Measurements from ENCODE around the gene SEMA3E.

Gene SEMA3E

GRCh38 chr7:83617858-83618257 is 31.1 kb downstream of the SEMA3E start:
- H3K36me3 ChIP-seq (ENCODE audit: insufficient read depth, low read length), result no peaks in the 10 kb centered on the region
- H3K4me3 ChIP-seq (ENCODE audit: low read length, poor library complexity, severe bottlenecking), result no peak overlapping the region
- H3K9ac ChIP-seq (ENCODE audit: low read depth, low read length, poor library complexity, severe bottlenecking), result no peak overlapping the region
- H3K79me2 ChIP-seq (ENCODE audit: insufficient read depth, low read length), result no peaks in the 10 kb centered on the region
- no peaks in the 10 kb centered on the region for H3F3A ChIP-seq (ENCODE audit: low read depth)
- H3K4me1 ChIP-seq (ENCODE audit: insufficient read depth, low read length, poor library complexity, severe bottlenecking), result no peaks in the 10 kb centered on the region
- H3K9me2 ChIP-seq (replicated peaks; ENCODE audit: low read depth, low read length), result no peaks in the 10 kb centered on the region
- H3K9me3 ChIP-seq (ENCODE audit: insufficient read depth, low read depth, low read length), result no peaks in the 10 kb centered on the region
- no peak overlapping the region for H2AFZ ChIP-seq (ENCODE audit: low read length)
- H3K4me2 ChIP-seq (ENCODE audit: low read depth, low read length, poor library complexity, severe bottlenecking), result no peak overlapping the region
- no peaks in the 10 kb centered on the region for H3K27me3 ChIP-seq (ENCODE audit: insufficient read depth, low read length, poor library complexity, severe bottlenecking)
- no peaks in the 10 kb centered on the region for H4K20me1 ChIP-seq (ENCODE audit: insufficient read depth, low read length, poor library complexity, severe bottlenecking)
- no peak for TF ChIP-seq EZH2phosphoT487 (IDR thresholded peaks at IDR 0.05; ENCODE audit: borderline replicate concordance)
- no peak for TF ChIP-seq CTCF (conservative IDR thresholded peaks at IDR 0.05; ENCODE audit: low read length)

- Histone ChIP-seq H3K36me3 (ENCODE audit: insufficient read depth, low read length) (no peaks in the 10 kb centered on the region), H3K4me1 (ENCODE audit: insufficient read depth, low read length, poor library complexity, severe bottlenecking) (no peaks in the 10 kb centered on the region), H3K4me3 (ENCODE audit: low read length, poor library complexity, severe bottlenecking) (no peak overlapping the region), H3K9ac (ENCODE audit: low read depth, low read length, poor library complexity, severe bottlenecking) (no peak overlapping the region), H4K20me1 (ENCODE audit: insufficient read depth, low read length, poor library complexity, severe bottlenecking) (no peaks in the 10 kb centered on the region), H3K9me3 (ENCODE audit: insufficient read depth, low read depth, low read length) (no peaks in the 10 kb centered on the region), H2AFZ (ENCODE audit: low read length) (no peak overlapping the region), H3K9me2 (replicated peaks; ENCODE audit: low read depth, low read length) (no peaks in the 10 kb centered on the region), H3K4me2 (ENCODE audit: low read depth, low read length, poor library complexity, severe bottlenecking) (no peak overlapping the region), H3K27me3 (ENCODE audit: insufficient read depth, low read length, poor library complexity, severe bottlenecking) (no peaks in the 10 kb centered on the region), H3F3A (ENCODE audit: low read depth) (no peaks in the 10 kb centered on the region), H3K79me2 (ENCODE audit: insufficient read depth, low read length) (no peaks in the 10 kb centered on the region)
- TF ChIP-seq CTCF (conservative IDR thresholded peaks at IDR 0.05; ENCODE audit: low read length) (no peak), EZH2phosphoT487 (IDR thresholded peaks at IDR 0.05; ENCODE audit: borderline replicate concordance) (no peak)
These were observed 34.8 kb downstream of the SEMA3E start for GRCh38 chr7:83614112-83614511.

GRCh38 chr7:83613232-83613631 is 35.7 kb downstream of the SEMA3E start:
- H3K27me3 ChIP-seq (ENCODE audit: insufficient read depth, low read length, poor library complexity, severe bottlenecking), result no peaks in the 10 kb centered on the region
- H2AFZ ChIP-seq (ENCODE audit: low read length), result no peak overlapping the region
- H4K20me1 ChIP-seq (ENCODE audit: insufficient read depth, low read length, poor library complexity, severe bottlenecking), result no peaks in the 10 kb centered on the region
- H3K9me2 ChIP-seq (replicated peaks; ENCODE audit: low read depth, low read length), result no peaks in the 10 kb centered on the region
- TF ChIP-seq EZH2phosphoT487 (IDR thresholded peaks at IDR 0.05; ENCODE audit: borderline replicate concordance) (no peak), CTCF (conservative IDR thresholded peaks at IDR 0.05; ENCODE audit: low read length) (no peak)
- no peak overlapping the region for H3K4me2 ChIP-seq (ENCODE audit: low read depth, low read length, poor library complexity, severe bottlenecking)
- no peaks in the 10 kb centered on the region for H3F3A ChIP-seq (ENCODE audit: low read depth)
- H3K4me3 ChIP-seq (ENCODE audit: low read length, poor library complexity, severe bottlenecking), result no peak overlapping the region
- no peaks in the 10 kb centered on the region for H3K36me3 ChIP-seq (ENCODE audit: insufficient read depth, low read length)
- no peaks in the 10 kb centered on the region for H3K4me1 ChIP-seq (ENCODE audit: insufficient read depth, low read length, poor library complexity, severe bottlenecking)
- no peaks in the 10 kb centered on the region for H3K79me2 ChIP-seq (ENCODE audit: insufficient read depth, low read length)
- no peaks in the 10 kb centered on the region for H3K9me3 ChIP-seq (ENCODE audit: insufficient read depth, low read depth, low read length)
- no peak overlapping the region for H3K9ac ChIP-seq (ENCODE audit: low read depth, low read length, poor library complexity, severe bottlenecking)
